DOHH2 (cell line): ENCODE measurements around the gene SRC.

Experiments
- H3F3A ChIP-seq: fragments of 200-600 bp; sonication (generic), shearing (Covaris generic); 2 replicates; pipeline ENCODE4 v1.6.0; 2016; ENCODE audit warnings: antibody characterized with exemption, mild to moderate bottlenecking; ENCODE audit not compliant: control insufficient read depth, insufficient read depth
- H3K27ac ChIP-seq: fragments of 200-600 bp; sonication (generic); 2 replicates; pipeline ENCODE4 v1.5.1; 2014; ENCODE audit warnings: low read depth, mild to moderate bottlenecking, low read length, moderate library complexity
- H3K27me3 ChIP-seq: fragments of 200-600 bp; sonication (generic); 2 replicates; pipeline ENCODE4 v1.6.1; 2014; ENCODE audit warnings: mild to moderate bottlenecking, low read length, mixed read lengths; ENCODE audit not compliant: control insufficient read depth
- H3K36me3 ChIP-seq: fragments of 200-600 bp; sonication (generic); 2 replicates; pipeline ENCODE4 v1.6.1; 2014; ENCODE audit warnings: mild to moderate bottlenecking, low read length, moderate library complexity, mixed read lengths; ENCODE audit not compliant: control insufficient read depth
- H3K4me1 ChIP-seq: fragments of 200-600 bp; sonication (generic); 2 replicates; pipeline ENCODE4 v1.6.1; 2014; ENCODE audit warnings: mild to moderate bottlenecking, low read length, mixed read lengths; ENCODE audit not compliant: control insufficient read depth
- H3K4me2 ChIP-seq: fragments of 200-600 bp; sonication (generic); 2 replicates; pipeline ENCODE4 v1.6.0; 2014; ENCODE audit warnings: mild to moderate bottlenecking, low read length, moderate library complexity
- H3K4me3 ChIP-seq: fragments of 200-600 bp; sonication (generic); 2 replicates; pipeline ENCODE4 v1.5.1; 2014; ENCODE audit warnings: mild to moderate bottlenecking, low read length, mixed read lengths
- H3K79me2 ChIP-seq: fragments of 200-600 bp; sonication (generic); 2 replicates; pipeline ENCODE4 v1.6.1; 2014; ENCODE audit warnings: mild to moderate bottlenecking, low read length, mixed read lengths; ENCODE audit not compliant: control insufficient read depth
- H3K9me2 ChIP-seq: fragments of 200-600 bp; sonication (generic); replicated peaks from 2 replicates; pipeline ENCODE4 v1.6.1; 2014; ENCODE audit warnings: mild to moderate bottlenecking, low read length, mixed read lengths; ENCODE audit not compliant: control insufficient read depth
- H3K9me3 ChIP-seq: fragments of 200-600 bp; sonication (generic); 2 replicates; pipeline ENCODE4 v1.6.1; 2014; ENCODE audit warnings: antibody characterized with exemption, low read length, mixed read lengths; ENCODE audit not compliant: control insufficient read depth, insufficient read depth
- H4K20me1 ChIP-seq: fragments of 200-600 bp; sonication (generic); 2 replicates; pipeline ENCODE4 v1.6.0; 2014; ENCODE audit warnings: low read depth, mild to moderate bottlenecking, antibody characterized with exemption, low read length, moderate library complexity; ENCODE audit not compliant: control insufficient read depth, insufficient read depth
- EZH2phosphoT487 ChIP-seq: fragments of 200-600 bp; sonication (generic); IDR thresholded peaks from 2 replicates; pipeline ENCODE4 v1.6.1; 2017; ENCODE audit warnings: borderline replicate concordance, mild to moderate bottlenecking, antibody characterized with exemption, low read length, moderate library complexity, mixed read lengths
- TF ChIP-seq, protein P1 (sequence below): fragments of 200-600 bp; sonication (generic); IDR thresholded peaks from one replicate; pipeline ENCODE4 v1.5.1; 2014; ENCODE audit warnings: antibody characterized with exemption, mild to moderate bottlenecking, low read depth, low read length; ENCODE audit not compliant: poor library complexity, severe bottlenecking

SRC gene

DNA sequence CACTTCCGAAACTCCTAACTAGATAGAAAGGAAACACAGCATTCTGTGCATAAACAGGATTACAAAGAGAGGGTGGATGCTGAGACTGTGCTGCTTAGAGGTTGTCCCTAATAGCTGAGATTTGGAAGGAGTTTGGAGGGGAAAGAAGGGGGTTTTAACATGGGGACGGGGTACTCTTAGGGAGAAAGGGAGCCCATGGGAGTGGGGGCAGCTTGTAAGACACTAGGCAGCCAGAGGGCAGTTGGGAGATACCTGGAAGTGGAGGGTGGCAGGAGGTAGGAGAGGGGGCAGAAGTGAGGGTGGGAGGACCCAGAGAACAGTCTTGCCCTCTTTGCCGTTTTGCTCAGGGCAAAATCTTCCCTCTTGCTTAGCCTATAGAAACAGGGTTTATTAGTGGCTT lies 40.1 kb upstream of the SRC start:
- no peaks in the 10 kb centered on the region for H3F3A ChIP-seq
- 0 out of 2 replicates have a peak, but pooled peaks cover 3% of the 10 kb centered on the region for H4K20me1 ChIP-seq
- H3K4me2 ChIP-seq, result no peak overlapping the region
- H3K4me3 ChIP-seq, result no peak overlapping the region
- no peaks in the 10 kb centered on the region for H3K9me3 ChIP-seq
- no peaks in the 10 kb centered on the region for H3K4me1 ChIP-seq
- no peaks in the 10 kb centered on the region for H3K9me2 ChIP-seq
- no peaks in the 10 kb centered on the region for H3K27me3 ChIP-seq
- peaks cover 3% of the 10 kb centered on the region; the same call in 1 of the 2 replicates for H3K79me2 ChIP-seq
- TF ChIP-seq, protein P1, sequence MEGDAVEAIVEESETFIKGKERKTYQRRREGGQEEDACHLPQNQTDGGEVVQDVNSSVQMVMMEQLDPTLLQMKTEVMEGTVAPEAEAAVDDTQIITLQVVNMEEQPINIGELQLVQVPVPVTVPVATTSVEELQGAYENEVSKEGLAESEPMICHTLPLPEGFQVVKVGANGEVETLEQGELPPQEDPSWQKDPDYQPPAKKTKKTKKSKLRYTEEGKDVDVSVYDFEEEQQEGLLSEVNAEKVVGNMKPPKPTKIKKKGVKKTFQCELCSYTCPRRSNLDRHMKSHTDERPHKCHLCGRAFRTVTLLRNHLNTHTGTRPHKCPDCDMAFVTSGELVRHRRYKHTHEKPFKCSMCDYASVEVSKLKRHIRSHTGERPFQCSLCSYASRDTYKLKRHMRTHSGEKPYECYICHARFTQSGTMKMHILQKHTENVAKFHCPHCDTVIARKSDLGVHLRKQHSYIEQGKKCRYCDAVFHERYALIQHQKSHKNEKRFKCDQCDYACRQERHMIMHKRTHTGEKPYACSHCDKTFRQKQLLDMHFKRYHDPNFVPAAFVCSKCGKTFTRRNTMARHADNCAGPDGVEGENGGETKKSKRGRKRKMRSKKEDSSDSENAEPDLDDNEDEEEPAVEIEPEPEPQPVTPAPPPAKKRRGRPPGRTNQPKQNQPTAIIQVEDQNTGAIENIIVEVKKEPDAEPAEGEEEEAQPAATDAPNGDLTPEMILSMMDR, result no peak
- no peak for TF ChIP-seq EZH2phosphoT487
- H3K27ac ChIP-seq, result no peak overlapping the region
- H3K36me3 ChIP-seq, result peaks cover 46% of the 10 kb centered on the region

DNA sequence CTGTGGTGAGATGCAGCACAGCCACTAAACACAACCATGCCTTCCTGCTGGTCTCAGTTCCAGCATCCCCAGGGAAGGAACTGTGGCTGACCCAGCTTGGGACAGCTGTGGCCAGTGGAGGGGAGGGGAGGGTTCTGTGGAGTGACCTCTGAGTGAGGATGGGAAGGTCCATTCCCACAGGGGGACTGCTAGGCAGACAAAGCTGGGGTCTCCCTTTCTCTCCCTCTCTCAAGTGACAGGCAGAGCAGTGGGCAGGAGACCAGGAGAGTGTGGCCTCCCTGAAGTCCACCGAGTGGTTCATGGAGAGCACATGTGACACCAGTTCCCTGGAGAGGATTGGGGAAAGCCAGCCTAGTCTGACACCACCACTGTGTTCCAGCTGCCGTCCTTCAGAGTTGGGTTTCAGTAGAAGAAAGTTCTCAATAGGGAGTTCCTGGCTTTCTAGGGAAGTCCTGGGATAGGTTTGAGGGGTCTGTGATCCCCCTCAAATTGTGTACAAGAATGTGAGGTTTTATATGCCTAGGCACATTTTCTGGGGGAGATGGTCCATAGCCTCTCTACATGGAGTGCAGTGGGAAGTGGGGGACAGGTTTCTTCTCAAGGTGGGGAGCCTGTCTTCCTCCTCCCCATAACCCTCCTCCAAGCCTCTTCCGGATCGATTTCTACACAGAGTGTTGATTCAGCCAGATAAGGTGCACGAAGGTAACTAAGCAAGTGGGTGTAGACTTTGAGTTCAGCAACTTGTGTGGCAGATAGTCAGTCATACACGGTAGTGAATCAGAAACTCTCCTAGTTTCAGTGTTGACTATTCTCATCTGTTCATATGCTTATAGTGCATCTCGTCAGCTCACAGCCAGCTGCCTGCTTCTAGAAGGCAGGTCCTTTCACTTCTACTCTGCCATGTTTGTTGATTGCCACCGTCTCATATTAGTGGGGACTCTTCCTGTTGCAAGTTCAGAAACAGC lies 37.6 kb upstream of the SRC start:
- no peaks in the 10 kb centered on the region for H3F3A ChIP-seq
- no peaks in the 10 kb centered on the region for H3K9me3 ChIP-seq
- no peak overlapping the region for H3K4me3 ChIP-seq
- TF ChIP-seq, protein P1, result no peak
- no peak for TF ChIP-seq EZH2phosphoT487
- no peak overlapping the region for H3K27ac ChIP-seq
- peaks cover 30% of the 10 kb centered on the region for H3K36me3 ChIP-seq
- H3K9me2 ChIP-seq, result no peaks in the 10 kb centered on the region
- H3K4me1 ChIP-seq, result no peaks in the 10 kb centered on the region
- no peaks in the 10 kb centered on the region for H3K27me3 ChIP-seq
- H4K20me1 ChIP-seq, result 0 out of 2 replicates have a peak, but pooled peaks cover 3% of the 10 kb centered on the region
- H3K79me2 ChIP-seq, result peaks cover 3% of the 10 kb centered on the region
- H3K4me2 ChIP-seq, result no peak overlapping the region

DNA sequence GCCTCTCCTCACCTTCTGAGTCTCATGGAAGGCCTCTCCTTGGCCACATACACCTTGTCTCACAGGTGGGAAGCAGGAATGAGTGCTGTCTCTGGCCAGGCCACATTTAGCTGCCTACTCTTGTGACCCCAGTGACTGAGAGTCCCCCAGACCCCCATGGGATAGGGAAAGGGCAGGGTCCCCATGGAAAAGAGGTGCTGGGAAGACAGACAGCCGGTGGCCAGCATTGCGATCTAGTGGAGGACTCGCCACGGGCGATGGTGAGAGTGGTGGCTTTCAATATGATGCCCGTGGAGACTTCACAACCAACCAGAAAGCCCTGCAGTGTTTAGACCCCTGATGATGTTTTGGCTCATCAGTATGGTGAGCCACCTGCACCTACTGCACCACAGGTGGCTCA lies 36.6 kb upstream of the SRC start:
- H3K9me2 ChIP-seq, result no peaks in the 10 kb centered on the region
- peaks cover 25% of the 10 kb centered on the region; the same call in 1 of the 2 replicates for H3K36me3 ChIP-seq
- no peaks in the 10 kb centered on the region for H3K27me3 ChIP-seq
- H4K20me1 ChIP-seq, result 0 out of 2 replicates have a peak, but pooled peaks cover 2% of the 10 kb centered on the region
- no peaks in the 10 kb centered on the region for H3K9me3 ChIP-seq
- H3K79me2 ChIP-seq, result peaks cover 3% of the 10 kb centered on the region
- no peaks in the 10 kb centered on the region for H3F3A ChIP-seq
- no peak overlapping the region for H3K27ac ChIP-seq
- H3K4me2 ChIP-seq, result no peak overlapping the region
- H3K4me1 ChIP-seq, result peaks cover 3% of the 10 kb centered on the region
- TF ChIP-seq EZH2phosphoT487, result no peak
- TF ChIP-seq, protein P1, result no peak
- no peak overlapping the region for H3K4me3 ChIP-seq
